PC-3 (cell line): ENCODE data around the gene DEFB110. TPM values are rescaled to one million over a fixed set of nuclear protein-coding genes. Genes with fewer than 3 reads are reported as not detected.

ENCODE experiments used
- ATAC-seq: fragments of 200-7000 bp; cut with Tn5 transposase; 2 replicates; pipeline ENCODE4 v1.9.1; 2020; ENCODE audit warnings: mild to moderate bottlenecking, moderate library complexity
- BruUV-seq: library from RNA; stranded (reverse); fragments of 400-500 nt; replicated peaks from 2 replicates; lab custom pipeline; 2021; lab: Mats Ljungman, UMichigan
- CTCF ChIA-PET: fragments of 300-600 bp; sonication (Branson Sonifier 250); formaldehyde crosslinking; loops from one replicate; lab custom pipeline; 2022; ENCODE audit warnings: antibody characterized with exemption; lab: Charles Lee
- POLR2A ChIA-PET: fragments of 300-600 bp; sonication (Branson Sonifier 250); formaldehyde crosslinking; loops from one replicate; lab custom pipeline; 2022; ENCODE audit warnings: antibody characterized with exemption; ENCODE audit not compliant: unreplicated experiment; lab: Charles Lee
- DNase-seq: peaks from one replicate; pipeline ENCODE4 v3.0.0-alpha.2; 2015
- H2AFZ ChIP-seq: fragments of 300-600 bp; sonication (generic); 2 replicates; pipeline ENCODE4 v1.6.0; 2016; ENCODE audit warnings: antibody characterized with exemption, low read length
- H3F3A ChIP-seq: fragments of 300-600 bp; sonication (generic); one replicate; pipeline ENCODE4 v1.6.0; 2017; ENCODE audit warnings: antibody characterized with exemption, low read length, control low read depth, mild to moderate bottlenecking; ENCODE audit not compliant: unreplicated experiment
- H3K27ac ChIP-seq: fragments of 300-600 bp; sonication (generic); 2 replicates; pipeline ENCODE4 v1.5.1; 2016; ENCODE audit warnings: mild to moderate bottlenecking, low read length
- H3K27me3 ChIP-seq: fragments of 300-600 bp; sonication (generic); 2 replicates; pipeline ENCODE4 v1.6.1; 2016; ENCODE audit warnings: low read length, mixed read lengths
- H3K36me3 ChIP-seq: fragments of 300-600 bp; sonication (generic); 2 replicates; pipeline ENCODE4 v1.6.1; 2016; ENCODE audit warnings: low read depth, mixed run types, low read length, mixed read lengths
- H3K4me1 ChIP-seq: fragments of 300-600 bp; sonication (generic); 2 replicates; pipeline ENCODE4 v1.5.1; 2016; ENCODE audit warnings: low read length; ENCODE audit not compliant: insufficient read depth
- H3K4me2 ChIP-seq: fragments of 300-600 bp; sonication (generic); 2 replicates; pipeline ENCODE4 v1.6.0; 2016; ENCODE audit warnings: low read length
- H3K4me3 ChIP-seq: fragments of 300-600 bp; sonication (generic); 2 replicates; pipeline ENCODE4 v1.5.1; 2016; ENCODE audit warnings: mild to moderate bottlenecking, low read length, mixed read lengths
- H3K79me2 ChIP-seq: fragments of 300-600 bp; sonication (generic); 2 replicates; pipeline ENCODE4 v1.6.1; 2017; ENCODE audit warnings: low read length, mixed read lengths
- H3K9ac ChIP-seq: fragments of 300-600 bp; sonication (generic); 2 replicates; pipeline ENCODE4 v1.6.0; 2016; ENCODE audit warnings: mild to moderate bottlenecking, low read length
- H3K9me2 ChIP-seq: fragments of 300-600 bp; sonication (generic); replicated peaks from 2 replicates; pipeline ENCODE4 v1.6.1; 2016; ENCODE audit warnings: mixed run types, low read length, mixed read lengths
- H3K9me3 ChIP-seq: fragments of 300-600 bp; sonication (generic); 2 replicates; pipeline ENCODE4 v1.6.1; 2016; ENCODE audit warnings: low read length, mixed read lengths
- H4K20me1 ChIP-seq: fragments of 300-600 bp; sonication (generic); 2 replicates; pipeline ENCODE4 v1.6.1; 2016; ENCODE audit warnings: low read length, mixed read lengths
- CTCF ChIP-seq: fragments of 300-600 bp; sonication (generic); conservative IDR thresholded peaks from 2 replicates; pipeline ENCODE4 v1.5.1; 2017; ENCODE audit warnings: antibody characterized with exemption, low read depth, mild to moderate bottlenecking, low read length
- EZH2 ChIP-seq: fragments of 300-600 bp; sonication (generic); IDR thresholded peaks from one replicate; pipeline ENCODE4 v1.6.1; 2017; ENCODE audit warnings: antibody characterized with exemption, mild to moderate bottlenecking, low read length; ENCODE audit not compliant: unreplicated experiment
- EZH2phosphoT487 ChIP-seq: fragments of 300-600 bp; sonication (generic); IDR thresholded peaks from 2 replicates; pipeline ENCODE4 v1.6.1; 2018; ENCODE audit warnings: mild to moderate bottlenecking, antibody characterized with exemption, low read length, borderline replicate concordance
- intact Hi-C: fragments of 100-400 bp; cut with micrococcal nuclease; formaldehyde crosslinking; loops from 2 replicates; pipeline ENCODE4 v1.9.0; 2023
- total RNA-seq: library from RNA; depleted of rRNA; stranded (reverse); fragments of >200 nt; gene quantifications from 2 replicates; pipeline ENCODE4 v1.2.3, GENCODE V29; 2014

DEFB110 gene
- total RNA-seq, 1 experiment from 2014 or later: not detected

GRCh38 chr6:49988900-49989299 lies 32.9 kb downstream of the DEFB110 start:
- H3K9ac ChIP-seq: no peak overlapping the region
- H3K4me1 ChIP-seq: no peaks in the 10 kb centered on the region
- no peak overlapping the region for H2AFZ ChIP-seq
- H3K27ac ChIP-seq: no peak overlapping the region
- TF ChIP-seq CTCF (no peak), EZH2 (no peak), EZH2phosphoT487 (no peak)
- BruUV-seq: no TSS peak
- CTCF ChIA-PET: no interaction called here
- no peak overlapping the region for H3K4me3 ChIP-seq
- 0 out of 2 replicates have a peak, but pooled peaks cover 8% of the 10 kb centered on the region for H3K27me3 ChIP-seq
- DNase-seq (no peak), ATAC-seq (no peak)
- no peaks in the 10 kb centered on the region for H3F3A ChIP-seq
- no peaks in the 10 kb centered on the region for H3K36me3 ChIP-seq
- H3K9me2 ChIP-seq: no peaks in the 10 kb centered on the region
- H3K4me2 ChIP-seq: no peak overlapping the region
- intact Hi-C loops: no loop called here
- POLR2A ChIA-PET: no interaction called here
- H4K20me1 ChIP-seq: no peaks in the 10 kb centered on the region
- no peaks in the 10 kb centered on the region for H3K79me2 ChIP-seq
- no peaks in the 10 kb centered on the region for H3K9me3 ChIP-seq

GRCh38 chr6:49987749-49988148 lies 34.0 kb downstream of the DEFB110 start:
- no TSS peak for BruUV-seq
- H3K4me3 ChIP-seq: no peak overlapping the region
- H3K27me3 ChIP-seq: 0 out of 2 replicates have a peak, but pooled peaks cover 8% of the 10 kb centered on the region
- H3K4me1 ChIP-seq: no peaks in the 10 kb centered on the region
- no peaks in the 10 kb centered on the region for H3K9me2 ChIP-seq
- POLR2A ChIA-PET: no interaction called here
- H3K9me3 ChIP-seq: no peaks in the 10 kb centered on the region
- no peak overlapping the region for H2AFZ ChIP-seq
- H3K4me2 ChIP-seq: no peak overlapping the region
- intact Hi-C loops: no loop called here
- H3K27ac ChIP-seq: no peak overlapping the region
- no peaks in the 10 kb centered on the region for H3F3A ChIP-seq
- CTCF ChIA-PET: no interaction called here
- TF ChIP-seq CTCF: no peak
- no peak for TF ChIP-seq EZH2phosphoT487
- no peak for TF ChIP-seq EZH2
- no peaks in the 10 kb centered on the region for H3K36me3 ChIP-seq
- DNase-seq (no peak), ATAC-seq (no peak)
- H4K20me1 ChIP-seq: no peaks in the 10 kb centered on the region
- H3K79me2 ChIP-seq: no peaks in the 10 kb centered on the region
- no peak overlapping the region for H3K9ac ChIP-seq

GRCh38 chr6:49986551-49986950 lies 35.2 kb downstream of the DEFB110 start:
- BruUV-seq: no TSS peak
- H3K9ac ChIP-seq: no peak overlapping the region
- H4K20me1 ChIP-seq: no peaks in the 10 kb centered on the region
- TF ChIP-seq EZH2phosphoT487: no peak
- 0 out of 2 replicates have a peak, but pooled peaks cover 8% of the 10 kb centered on the region for H3K27me3 ChIP-seq
- H3K27ac ChIP-seq: no peak overlapping the region
- H2AFZ ChIP-seq: no peak overlapping the region
- H3K9me3 ChIP-seq: no peaks in the 10 kb centered on the region
- ChIA-PET CTCF (no interaction called here), POLR2A (no interaction called here)
- ATAC-seq (no peak), DNase-seq (no peak)
- H3K4me3 ChIP-seq: no peak overlapping the region
- H3K4me1 ChIP-seq: no peaks in the 10 kb centered on the region
- no peaks in the 10 kb centered on the region for H3K36me3 ChIP-seq
- no peaks in the 10 kb centered on the region for H3F3A ChIP-seq
- H3K9me2 ChIP-seq: no peaks in the 10 kb centered on the region
- H3K4me2 ChIP-seq: no peak overlapping the region
- intact Hi-C loops: no loop called here
- H3K79me2 ChIP-seq: no peaks in the 10 kb centered on the region
